A673 (cell line): Measurements from ENCODE around the gene ZNF367. TPM values are rescaled to one million over a fixed set of nuclear protein-coding genes. Genes with fewer than 3 reads are reported as not detected.

ENCODE experiments used
- BruUV-seq: library from RNA; stranded (reverse); fragments of 400-500 nt; replicated peaks from 2 replicates; lab custom pipeline; 2021; lab: Mats Ljungman, UMichigan
- CTCF ChIA-PET: fragments of 300-600 bp; sonication (Branson Sonifier 250); formaldehyde crosslinking; loops from one replicate; lab custom pipeline; 2022; ENCODE audit warnings: antibody characterized with exemption; lab: Charles Lee
- POLR2A ChIA-PET: fragments of 300-600 bp; sonication (Branson Sonifier 250); formaldehyde crosslinking; loops from one replicate; lab custom pipeline; 2022; ENCODE audit warnings: antibody characterized with exemption; ENCODE audit not compliant: low non-redundant PET; lab: Charles Lee
- DNase-seq: peaks from one replicate; pipeline ENCODE4 v3.0.0-alpha.2; 2015; ENCODE audit warnings: low spot score
- H3K27ac ChIP-seq: fragments of 200-600 bp; sonication (generic); 2 replicates; pipeline ENCODE4 v1.5.1; 2016; ENCODE audit warnings: mixed run types, low read depth, mild to moderate bottlenecking, mixed read lengths, antibody characterized with exemption, low read length; ENCODE audit not compliant: poor library complexity, severe bottlenecking
- H3K27me3 ChIP-seq: fragments of 200-600 bp; sonication (generic); replicated peaks from 2 replicates; pipeline ENCODE4 v1.6.1; 2017; ENCODE audit warnings: mixed run types, low read depth, mild to moderate bottlenecking, mixed read lengths, antibody characterized with exemption, low read length; ENCODE audit not compliant: insufficient read depth, poor library complexity
- H3K36me3 ChIP-seq: fragments of 200-600 bp; sonication (generic); 2 replicates; pipeline ENCODE4 v1.6.1; 2016; ENCODE audit warnings: mixed run types, mild to moderate bottlenecking, mixed read lengths, antibody characterized with exemption, low read length; ENCODE audit not compliant: insufficient read depth, poor library complexity, severe bottlenecking
- H3K4me1 ChIP-seq: fragments of 200-600 bp; sonication (generic); 2 replicates; pipeline ENCODE4 v1.6.1; 2017; ENCODE audit warnings: mixed run types, mild to moderate bottlenecking, mixed read lengths, antibody characterized with exemption, low read length; ENCODE audit not compliant: insufficient read depth, poor library complexity, severe bottlenecking
- H3K4me3 ChIP-seq: fragments of 200-600 bp; sonication (generic); 2 replicates; pipeline ENCODE4 v1.5.1; 2016; ENCODE audit warnings: low read depth, mixed run types, mild to moderate bottlenecking, mixed read lengths, low read length; ENCODE audit not compliant: poor library complexity, severe bottlenecking
- H3K9me3 ChIP-seq: fragments of 200-600 bp; sonication (generic); 2 replicates; pipeline ENCODE4 v1.6.1; 2016; ENCODE audit warnings: mixed run types, low read depth, mild to moderate bottlenecking, mixed read lengths, antibody characterized with exemption, low read length; ENCODE audit not compliant: poor library complexity, severe bottlenecking
- EZH2 ChIP-seq: fragments of 200-600 bp; sonication (generic); IDR thresholded peaks from 2 replicates; pipeline ENCODE4 v1.6.1; 2017; ENCODE audit warnings: borderline replicate concordance, low read depth, mild to moderate bottlenecking, mixed read lengths, antibody characterized with exemption, low read length; ENCODE audit not compliant: poor library complexity, severe bottlenecking
- intact Hi-C: fragments of 100-400 bp; cut with micrococcal nuclease; formaldehyde crosslinking; loops from one replicate; pipeline ENCODE4 v1.10.0; 2022; ENCODE audit not compliant: unreplicated experiment
- total RNA-seq: library from RNA; stranded (reverse); gene quantifications from 2 replicates; pipeline ENCODE4 v1.2.3, GENCODE V29; 2021
- TF ChIP-seq, protein P1 (sequence below): fragments of 300-800, 200-600 bp; sonication (generic); conservative IDR thresholded peaks from 2 replicates; pipeline ENCODE4 v1.5.1; 2017; ENCODE audit warnings: low read depth, mild to moderate bottlenecking, antibody characterized with exemption, low read length, moderate library complexity, mixed read lengths

The ZNF367 gene
- total RNA-seq, 1 experiment from 2014 or later, result 14.6 TPM

DNA sequence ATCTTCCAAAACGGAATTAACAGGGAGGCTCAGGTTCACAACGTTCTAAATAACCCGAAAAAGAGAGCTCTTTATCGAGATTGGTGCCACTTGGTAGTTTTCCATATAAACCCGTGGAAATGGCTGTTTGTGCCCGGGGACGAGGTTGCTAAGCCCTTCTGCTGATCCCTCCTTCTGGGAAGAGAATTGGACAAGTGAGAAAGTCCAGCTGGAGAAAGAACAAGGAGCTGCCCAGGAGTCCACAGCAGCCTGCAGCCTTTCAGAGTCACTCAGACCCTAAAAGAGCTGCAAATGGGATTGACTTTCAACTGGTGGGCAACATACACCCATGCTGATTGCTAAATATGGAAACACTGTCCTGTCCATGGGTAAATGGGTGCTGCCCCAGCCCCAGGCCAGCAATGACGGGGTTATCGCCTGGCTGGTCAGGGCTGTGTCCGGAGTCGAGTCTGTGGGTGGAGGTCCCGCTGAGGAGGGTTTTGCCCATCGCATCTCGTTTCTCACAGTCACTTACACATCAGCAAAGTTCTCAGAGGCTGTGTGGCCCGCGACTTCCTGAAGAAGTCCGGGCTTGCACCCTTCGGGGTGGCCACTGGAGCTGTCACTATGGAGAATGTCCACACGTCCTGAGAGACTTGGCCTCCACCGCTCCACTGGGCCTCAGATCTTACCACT is 75.5 kb downstream of the ZNF367 start:
- intact Hi-C loops, result no loop called here
- TF ChIP-seq, protein P1, sequence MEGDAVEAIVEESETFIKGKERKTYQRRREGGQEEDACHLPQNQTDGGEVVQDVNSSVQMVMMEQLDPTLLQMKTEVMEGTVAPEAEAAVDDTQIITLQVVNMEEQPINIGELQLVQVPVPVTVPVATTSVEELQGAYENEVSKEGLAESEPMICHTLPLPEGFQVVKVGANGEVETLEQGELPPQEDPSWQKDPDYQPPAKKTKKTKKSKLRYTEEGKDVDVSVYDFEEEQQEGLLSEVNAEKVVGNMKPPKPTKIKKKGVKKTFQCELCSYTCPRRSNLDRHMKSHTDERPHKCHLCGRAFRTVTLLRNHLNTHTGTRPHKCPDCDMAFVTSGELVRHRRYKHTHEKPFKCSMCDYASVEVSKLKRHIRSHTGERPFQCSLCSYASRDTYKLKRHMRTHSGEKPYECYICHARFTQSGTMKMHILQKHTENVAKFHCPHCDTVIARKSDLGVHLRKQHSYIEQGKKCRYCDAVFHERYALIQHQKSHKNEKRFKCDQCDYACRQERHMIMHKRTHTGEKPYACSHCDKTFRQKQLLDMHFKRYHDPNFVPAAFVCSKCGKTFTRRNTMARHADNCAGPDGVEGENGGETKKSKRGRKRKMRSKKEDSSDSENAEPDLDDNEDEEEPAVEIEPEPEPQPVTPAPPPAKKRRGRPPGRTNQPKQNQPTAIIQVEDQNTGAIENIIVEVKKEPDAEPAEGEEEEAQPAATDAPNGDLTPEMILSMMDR, result no peak
- no peak for TF ChIP-seq EZH2
- Histone ChIP-seq H3K27ac (no peak overlapping the region), H3K36me3 (no peaks in the 10 kb centered on the region), H3K4me1 (peaks cover 15% of the 10 kb centered on the region), H3K9me3 (no peaks in the 10 kb centered on the region), H3K27me3 (no peaks in the 10 kb centered on the region), H3K4me3 (no peak overlapping the region)
- POLR2A ChIA-PET, result no interaction called here
- DNase-seq, result no peak
- CTCF ChIA-PET, result no interaction called here
- BruUV-seq, result no TSS peak

DNA sequence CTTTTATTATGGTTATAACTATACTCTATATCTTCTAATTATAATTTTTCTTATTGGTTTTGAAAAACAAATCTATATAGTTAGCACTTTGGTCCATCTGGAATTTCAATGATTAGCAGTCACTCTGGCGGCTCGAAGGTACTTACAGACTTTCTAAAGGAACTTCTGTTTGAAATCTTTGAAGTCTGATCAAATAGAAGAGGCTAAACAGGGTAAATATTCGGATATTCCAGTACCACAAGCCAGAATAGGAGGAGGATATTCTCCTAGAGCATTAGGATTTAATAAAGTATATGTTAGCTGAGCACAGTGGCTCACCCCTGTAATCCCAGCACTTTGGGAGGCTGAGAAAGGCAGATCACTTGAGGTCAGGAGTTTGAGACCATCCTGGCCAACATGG is 77.5 kb downstream of the ZNF367 start:
- ChIA-PET POLR2A (no interaction called here), CTCF (no interaction called here)
- BruUV-seq, result no TSS peak
- no peak overlapping the region for H3K4me3 ChIP-seq
- no peak overlapping the region for H3K27ac ChIP-seq
- no peaks in the 10 kb centered on the region for H3K27me3 ChIP-seq
- intact Hi-C loops, result no loop called here
- H3K9me3 ChIP-seq, result no peaks in the 10 kb centered on the region
- TF ChIP-seq EZH2, result no peak
- TF ChIP-seq, protein P1, result no peak
- DNase-seq, result no peak
- H3K4me1 ChIP-seq, result peaks cover 15% of the 10 kb centered on the region
- no peaks in the 10 kb centered on the region for H3K36me3 ChIP-seq

DNA sequence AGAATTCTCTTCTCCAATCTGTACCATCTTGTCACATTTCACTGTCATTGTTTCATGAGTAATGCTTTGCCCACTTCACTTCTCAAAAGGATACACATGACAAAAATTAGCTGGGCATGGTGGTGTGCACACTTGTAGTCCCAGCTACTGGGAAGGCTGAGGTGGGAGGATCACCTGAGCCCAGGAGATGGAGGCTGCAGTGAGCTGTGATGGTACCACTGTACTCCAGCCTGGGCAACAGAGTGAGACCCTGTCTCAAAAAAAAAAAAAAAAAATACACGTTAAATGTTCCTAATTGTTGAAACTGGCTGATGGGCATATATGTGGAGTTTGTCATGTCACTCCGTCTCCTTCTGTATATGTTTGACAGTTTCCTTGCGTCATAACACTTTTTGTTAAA is 79.9 kb downstream of the ZNF367 start:
- Histone ChIP-seq H3K27me3 (no peaks in the 10 kb centered on the region), H3K4me1 (peaks cover 8% of the 10 kb centered on the region), H3K9me3 (no peaks in the 10 kb centered on the region), H3K27ac (no peak overlapping the region), H3K4me3 (no peak overlapping the region), H3K36me3 (no peaks in the 10 kb centered on the region)
- BruUV-seq, result no TSS peak
- CTCF ChIA-PET, result no interaction called here
- no peak for TF ChIP-seq EZH2
- TF ChIP-seq, protein P1, result no peak
- no peak for DNase-seq
- intact Hi-C loops, result no loop called here
- POLR2A ChIA-PET, result no interaction called here

Other genes with a start within 250 kb of the ZNF367 start
- not detected in 2 replicates for gene HSD17B3, start 116.2 kb downstream of the ZNF367 start, total RNA-seq
- 1.1 TPM in 2 replicates for gene SLC35D2, start 34.7 kb downstream of the ZNF367 start, total RNA-seq
- 11.3 and 11.6 TPM in 2 replicates for gene HABP4, start 31.8 kb upstream of the ZNF367 start, total RNA-seq
- 3.8 and 5.2 TPM in 2 replicates for gene CDC14B, start 201.5 kb upstream of the ZNF367 start, total RNA-seq
- gene PRXL2C, start 236.9 kb upstream of the ZNF367 start, total RNA-seq, result 2.4 and 2.6 TPM in 2 replicates